Mammary epithelial cell (primary cell): ENCODE results near the gene TRIM24.

Experiments
- CTCF ChIP-seq, 2 donors: IDR thresholded peaks in 1 of 2; conservative IDR thresholded peaks in 1 of 2; 2 replicates each; pipeline ENCODE4 v1.5.1; 2011 to 2012; ENCODE audit warnings: inconsistent platforms in 2 of 2, low read length in 2 of 2, mild to moderate bottlenecking in 2 of 2, control low read depth in 1 of 2, low read depth in 1 of 2; ENCODE audit not compliant: insufficient read depth in 1 of 2; ENCODE audit errors: extremely low read depth in 1 of 2
- EZH2 ChIP-seq: IDR thresholded peaks from 2 replicates; pipeline ENCODE4 v1.6.1; 2012; ENCODE audit warnings: low read length, inconsistent platforms, borderline replicate concordance

DNA sequence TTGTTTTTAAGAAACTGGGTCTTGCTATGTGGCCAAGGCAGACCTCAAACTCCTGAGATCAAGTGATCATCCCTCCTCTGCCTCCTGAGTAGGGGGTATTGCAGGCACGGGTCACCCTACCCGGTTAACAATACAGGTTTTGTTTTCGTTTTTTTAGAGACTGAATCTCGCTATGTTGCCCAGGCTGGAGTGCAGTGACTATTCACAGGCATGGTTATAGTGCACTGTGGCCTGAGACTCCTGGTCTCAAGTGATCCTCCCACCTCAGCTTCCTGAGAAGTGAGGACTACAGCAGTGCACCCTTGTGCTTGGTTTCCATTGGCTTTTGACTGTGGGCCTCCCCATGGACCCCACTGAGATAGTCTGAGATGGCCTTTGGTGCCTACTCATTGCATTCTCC lies 3.8 kb upstream of the TRIM24 start:
- no peak for TF ChIP-seq CTCF (conservative IDR thresholded peaks at IDR 0.05 in 1 of 2, IDR thresholded peaks at IDR 0.05 in 1 of 2; ENCODE audit: extremely low read depth in 1 of 2, insufficient read depth in 1 of 2, low read depth in 1 of 2, low read length in 2 of 2)
- no peak for TF ChIP-seq EZH2
